ENCODE measurements around the gene PHF21A. TPM values are rescaled to one million over a fixed set of nuclear protein-coding genes. Genes with fewer than 3 reads are reported as not detected.
A peak's percentile ranks its signal among the peaks of the same experiment; 100 is the strongest.

Gene PHF21A
- total and polyA plus RNA-seq, 2 of the 8 experiments (the other 6 are each of a cell fraction or from before 2014, with no cell fraction given), result 17.6 to 40.3 TPM

DNA sequence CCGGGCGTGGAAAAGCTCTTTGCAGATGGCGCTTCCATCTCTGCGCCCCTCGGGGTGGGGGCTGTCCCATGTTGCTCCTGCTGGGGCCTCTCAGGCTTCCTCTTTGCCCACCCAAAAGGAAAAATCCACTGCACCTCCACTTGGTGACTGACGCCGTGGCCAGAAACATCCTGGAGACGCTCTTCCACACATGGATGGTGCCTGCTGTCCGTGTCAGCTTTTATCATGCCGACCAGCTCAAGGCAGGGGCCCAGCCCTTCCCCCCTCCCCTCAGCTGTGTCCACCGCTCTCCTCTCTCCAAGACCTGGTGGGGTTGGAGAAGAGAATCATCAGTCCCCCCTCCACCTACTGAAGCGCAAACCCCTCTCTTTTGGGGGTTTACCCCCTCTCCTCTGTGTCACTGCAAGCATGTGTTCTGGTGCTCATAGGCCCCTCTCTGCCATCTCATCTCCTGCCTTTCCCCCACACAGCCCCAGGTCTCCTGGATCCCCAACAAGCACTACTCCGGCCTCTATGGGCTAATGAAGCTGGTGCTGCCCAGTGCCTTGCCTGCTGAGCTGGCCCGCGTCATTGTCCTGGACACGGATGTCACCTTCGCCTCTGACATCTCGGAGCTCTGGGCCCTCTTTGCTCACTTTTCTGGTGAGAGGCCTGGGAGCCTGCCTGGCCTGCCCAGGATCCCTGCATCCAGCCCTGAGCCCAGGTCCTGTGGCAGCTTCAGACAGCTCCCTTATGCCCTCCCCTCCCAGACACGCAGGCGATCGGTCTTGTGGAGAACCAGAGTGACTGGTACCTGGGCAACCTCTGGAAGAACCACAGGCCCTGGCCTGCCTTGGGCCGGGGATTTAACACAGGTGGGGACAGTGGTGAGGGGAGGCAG lies 197.0 kb downstream of the PHF21A start:
- DNase-seq (ENCODE audit: low read depth in 1 of 2, low spot score in 2 of 2), result no peak
- CTCF ChIA-PET (ENCODE audit: partially characterized antibody), result interaction anchor here (0.6 to 4.0 kb wide), 10 partner anchors 11 to 96 kb away, joined by 3 to 26 read pairs (median 4); no protein-coding TSS in a partner anchor
- peaks cover 12% of the 10 kb centered on the region; the same call in 1 of the 2 replicates for H3K23me2 ChIP-seq (ENCODE audit: low read depth, low read length)
- peaks cover 10 to 19% of the 10 kb centered on the region in 2 experiments for H4K20me1 ChIP-seq (replicated peaks in 1 of 2; ENCODE audit: control insufficient read depth in 1 of 2, insufficient read depth in 2 of 2, low read length in 2 of 2)
- no peak overlapping the region; a peak in 1 of 7 replicates for H3K9ac ChIP-seq (replicated peaks in 1 of 4; ENCODE audit: extremely low read depth in 1 of 4, low read depth in 3 of 4, low read length in 3 of 4)
- H3K18ac ChIP-seq (ENCODE audit: extremely low read depth, low read length), result no peak overlapping the region
- H3K4me3 ChIP-seq (ENCODE audit: extremely low read depth in 1 of 4, insufficient read depth in 2 of 4, low read depth in 3 of 4, low read length in 4 of 4), result peak overlapping the region in 1 of 4 experiments; percentile 78; a peak in 3 of 8 replicates
- no peak overlapping the region for H2BK20ac ChIP-seq (ENCODE audit: low read length)
- no peak overlapping the region for H3K27ac ChIP-seq (ENCODE audit: low read depth, low read length)
- H3K4me2 ChIP-seq (ENCODE audit: insufficient read depth in 1 of 2, low read depth in 2 of 2, low read length in 2 of 2), result peak overlapping the region; percentile 39 to 91
- no peak overlapping the region for H2BK12ac ChIP-seq (ENCODE audit: low read depth, low read length)
- peak overlapping the region; percentile 29; the same call in 1 of the 2 replicates for H4K8ac ChIP-seq (ENCODE audit: extremely low read depth, insufficient read depth, low read length)
- 0 out of 2 replicates have a peak overlapping the region, but pooled peaks have one; percentile 21 for H2BK5ac ChIP-seq (ENCODE audit: low read depth, low read length)
- H3K36me3 ChIP-seq (ENCODE audit: control insufficient read depth in 2 of 4, insufficient read depth in 4 of 4, low read length in 3 of 4), result peaks cover 2 to 35% (median 20%) of the 10 kb centered on the region in 4 experiments; a peak in 7 of 8 replicates
- no peak overlapping the region for H3K56ac ChIP-seq (replicated peaks; ENCODE audit: insufficient read length, low read depth, low read length)
- no peak overlapping the region for H2BK15ac ChIP-seq (ENCODE audit: low read length)
- H3K79me1 ChIP-seq (ENCODE audit: low read depth, low read length), result peaks cover 15% of the 10 kb centered on the region
- H3K4ac ChIP-seq (replicated peaks; ENCODE audit: insufficient read length, low read depth, low read length), result no peak overlapping the region
- POLR2A ChIA-PET (ENCODE audit: partially characterized antibody), result interaction anchor here (0.6 to 9.8 kb wide), 12 partner anchors 9 to 1654 kb away, joined by 3 to 115 read pairs (median 6); partner anchors contain the start of gene KBTBD4
- H3K4me1 ChIP-seq (replicated peaks in 1 of 4; ENCODE audit: control insufficient read depth in 3 of 4, insufficient read depth in 4 of 4, low read length in 3 of 4), result peaks cover 12 to 26% (median 18%) of the 10 kb centered on the region in 4 experiments
- peaks cover 0 to 9% (median 0%) of the 10 kb centered on the region in 4 experiments; a peak in 3 of 7 replicates for H3K27me3 ChIP-seq (replicated peaks in 1 of 4; ENCODE audit: control insufficient read depth in 3 of 4, extremely low read depth in 1 of 4, insufficient read depth in 3 of 4, low read length in 3 of 4)
- peak overlapping the region; percentile 75; the same call in 1 of the 2 replicates for H2AK5ac ChIP-seq (ENCODE audit: low read depth, low read length)
- no peak overlapping the region for H2BK120ac ChIP-seq (replicated peaks; ENCODE audit: low read depth, low read length)
- H4K91ac ChIP-seq (replicated peaks; ENCODE audit: insufficient read length, low read length), result peak overlapping the region; percentile 48
- H3K14ac ChIP-seq (ENCODE audit: insufficient read length), result no peak overlapping the region
- H3K9me3 ChIP-seq (ENCODE audit: insufficient read depth in 2 of 2, low read depth in 1 of 2, low read length in 1 of 2), result no peaks in the 10 kb centered on the region
- H3K79me2 ChIP-seq (ENCODE audit: control insufficient read depth in 1 of 2, insufficient read depth in 2 of 2, low read length in 2 of 2), result peaks cover 0 to 11% of the 10 kb centered on the region in 2 experiments; a peak in 1 of 4 replicates
- WGBS, 2 experiments (ENCODE audit: extremely low coverage in 1 of 2, insufficient coverage in 1 of 2, insufficient read length in 1 of 2, insufficient replicate concordance in 2 of 2, low coverage in 1 of 2, low lambda C conversion rate in 2 of 2, missing lambda C conversion rate in 1 of 2), result 93% methylated on average over 21 of the region's 22 CpGs; no CpG with 5 or more reads in 1 of the 2 experiments
- no peak overlapping the region for H3K23ac ChIP-seq (ENCODE audit: insufficient read length)
- no peak for TF ChIP-seq EP300 (IDR thresholded peaks at IDR 0.05; ENCODE audit: borderline replicate concordance in 1 of 2, low read depth in 2 of 2, low read length in 2 of 2)
- TF ChIP-seq, protein P1, sequence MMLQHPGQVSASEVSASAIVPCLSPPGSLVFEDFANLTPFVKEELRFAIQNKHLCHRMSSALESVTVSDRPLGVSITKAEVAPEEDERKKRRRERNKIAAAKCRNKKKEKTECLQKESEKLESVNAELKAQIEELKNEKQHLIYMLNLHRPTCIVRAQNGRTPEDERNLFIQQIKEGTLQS (IDR thresholded peaks at IDR 0.05; ENCODE audit: insufficient read depth, low read depth, low read length), result no peak
- TF ChIP-seq SP2 (IDR thresholded peaks at IDR 0.05; ENCODE audit: low read length), result no peak
- no peak overlapping the region for H4K5ac ChIP-seq (ENCODE audit: insufficient read length, low read depth, low read length)
- no peak for FAIRE-seq
- H2AFZ ChIP-seq (ENCODE audit: low read length), result no peak overlapping the region
